ENCODE measurements around the gene DYNAP.

DYNAP gene, protein sequence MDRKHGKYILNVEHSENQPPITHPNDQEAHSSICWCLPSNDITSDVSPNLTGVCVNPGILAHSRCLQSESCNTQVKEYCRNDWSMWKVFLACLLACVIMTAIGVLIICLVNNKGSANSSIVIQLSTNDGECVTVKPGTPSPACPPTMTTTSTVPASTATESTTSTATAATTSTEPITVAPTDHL

DNA sequence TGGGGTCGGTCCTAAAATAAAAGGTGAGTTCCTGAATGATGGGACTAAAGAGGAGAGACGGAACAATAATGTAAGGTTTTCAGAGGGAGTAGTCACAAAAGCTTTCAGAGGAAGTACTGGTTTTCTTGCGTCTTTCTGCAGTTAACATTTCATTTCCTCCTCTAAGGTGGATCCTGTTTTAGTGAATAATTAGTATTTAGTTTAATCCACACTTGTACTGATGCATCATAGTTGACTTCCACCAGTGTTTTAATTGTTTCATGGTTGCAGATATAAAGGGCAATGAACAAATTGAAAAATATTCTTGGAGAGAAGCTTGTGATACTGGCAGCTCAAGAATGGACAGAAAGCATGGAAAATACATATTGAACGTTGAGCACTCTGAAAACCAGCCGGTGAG lies at the start of gene DYNAP:
TSS of gene DYNAP (plus strand) at position 301 of the 400 bp plus-strand sequence. CDS start at position 339, 38 bp downstream.
- no peak for DNase-seq (ENCODE audit: low read depth in 2 of 2)

DNA sequence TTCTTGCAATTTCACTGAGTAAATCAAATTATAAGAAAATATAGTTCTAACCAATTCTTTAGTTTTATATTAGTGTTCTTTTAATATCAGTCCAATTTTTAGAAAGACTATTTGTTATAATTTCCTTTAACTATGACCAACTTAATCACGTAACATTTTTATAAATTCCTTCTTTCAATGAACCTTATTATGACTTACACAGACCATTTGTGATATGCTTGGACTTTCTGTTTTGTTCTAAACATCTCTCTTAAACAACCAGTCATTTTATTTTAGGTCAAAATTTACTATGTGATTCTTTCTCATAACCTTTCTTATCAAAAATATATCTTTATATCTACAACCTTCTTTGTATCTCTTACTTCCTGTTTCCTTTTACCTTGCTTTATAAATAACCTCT lies 39.5 kb upstream of the DYNAP start:
- no peak for DNase-seq (ENCODE audit: low read depth in 2 of 2)

DNA sequence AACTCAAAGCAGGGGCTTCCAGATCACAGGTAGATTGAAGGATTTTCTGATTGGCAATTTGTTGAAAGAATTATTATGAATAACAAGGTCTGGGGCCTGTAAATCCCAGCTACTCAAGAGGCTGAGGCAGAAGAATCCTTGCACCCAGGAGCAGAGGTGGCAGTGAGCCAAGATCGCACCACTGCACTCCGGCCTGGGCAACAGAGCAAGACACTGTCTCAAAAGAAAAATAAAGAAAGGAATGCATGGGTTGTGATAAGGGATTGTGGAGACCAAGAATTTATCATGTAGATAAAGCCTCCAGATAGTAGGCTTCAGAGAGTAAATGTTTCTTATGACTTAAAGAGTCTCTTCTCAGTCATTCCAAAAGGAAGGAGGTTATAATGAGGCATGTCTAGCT lies 35.8 kb upstream of the DYNAP start:
- DNase-seq (ENCODE audit: low read depth in 2 of 2): no peak

DNA sequence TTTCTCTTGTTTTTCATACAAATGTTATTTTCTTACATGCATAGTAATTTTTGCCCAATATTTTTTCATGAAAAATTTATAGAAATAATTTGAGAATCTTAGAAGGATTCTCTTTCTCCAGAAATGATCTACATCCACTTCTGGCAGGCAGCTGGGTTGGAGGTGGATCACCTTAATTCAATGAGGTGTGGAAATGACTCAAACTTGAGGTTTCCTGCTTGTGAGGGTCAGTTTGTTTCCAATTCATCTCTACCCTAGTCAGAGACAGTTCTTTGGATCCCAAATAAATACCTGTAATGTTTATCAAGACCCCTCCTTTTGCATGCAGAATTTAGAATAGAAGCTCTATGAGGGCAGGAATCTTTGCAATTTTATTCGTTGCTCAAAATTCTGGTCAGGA lies 35.0 kb upstream of the DYNAP start:
- no peak for DNase-seq (ENCODE audit: low read depth in 2 of 2)

DNA sequence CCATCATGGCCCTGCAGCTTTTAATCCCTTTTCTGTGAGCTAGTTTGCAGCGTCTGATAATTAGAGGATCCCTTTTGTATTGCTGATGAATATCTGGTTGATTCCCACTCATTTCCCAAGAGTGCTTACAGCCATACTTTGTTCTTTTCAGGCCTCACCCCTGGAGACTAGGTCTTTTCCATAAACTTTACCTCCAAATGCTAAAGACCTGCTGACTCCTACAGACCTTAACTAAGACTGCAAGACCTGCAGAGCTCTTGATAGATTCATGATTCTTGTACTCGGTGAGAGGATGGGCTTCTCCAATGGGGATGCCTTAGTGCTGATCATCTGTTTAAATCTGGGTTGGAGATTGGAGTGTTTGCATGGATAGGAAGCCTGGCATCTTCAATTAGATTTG lies 33.1 kb upstream of the DYNAP start:
- DNase-seq (ENCODE audit: low read depth in 2 of 2): no peak

DNA sequence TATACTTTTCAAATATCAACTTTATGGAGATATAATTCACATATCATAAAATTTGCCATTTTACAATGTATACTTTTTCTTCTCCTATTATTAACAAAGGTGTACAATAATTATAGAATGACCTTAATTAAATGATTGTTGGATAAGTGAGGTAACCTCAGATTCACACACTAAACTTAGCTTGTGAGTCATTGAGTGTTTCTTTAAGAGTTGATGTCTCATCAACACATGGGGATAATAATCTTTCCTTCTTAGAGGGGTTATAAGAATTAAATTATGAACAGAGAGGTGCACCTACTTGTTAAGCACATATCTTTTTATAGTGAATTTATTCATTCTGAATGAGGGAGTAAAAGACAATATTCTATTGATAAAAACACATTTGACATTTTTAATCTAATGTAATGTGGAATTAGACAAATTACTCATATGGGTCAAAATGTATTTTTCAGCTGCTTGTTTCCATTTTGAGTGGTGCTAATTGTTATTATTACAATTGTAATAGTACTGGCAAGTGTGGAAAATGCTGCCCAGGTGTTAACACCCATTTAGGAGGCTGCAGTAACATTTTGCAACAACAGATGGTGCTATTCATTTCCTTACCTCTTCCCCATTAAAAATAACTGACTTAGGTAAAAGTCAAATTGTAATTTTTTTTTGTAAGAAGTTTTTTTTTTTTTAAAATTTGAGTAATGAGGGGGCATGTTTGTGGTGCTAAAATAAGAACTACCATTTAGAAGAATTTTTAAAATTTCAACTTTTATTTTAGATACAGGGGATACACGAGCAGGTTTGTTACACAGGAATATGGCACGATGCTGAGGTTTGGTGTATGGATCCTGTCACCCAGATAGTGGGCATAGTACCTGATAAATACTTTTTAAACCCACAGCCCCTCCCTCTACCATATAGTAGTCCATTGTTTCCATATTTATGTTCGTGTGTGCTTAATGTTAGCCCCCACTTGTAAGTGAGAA lies 32.1 kb upstream of the DYNAP start:
- DNase-seq (ENCODE audit: low read depth in 2 of 2): no peak

DNA sequence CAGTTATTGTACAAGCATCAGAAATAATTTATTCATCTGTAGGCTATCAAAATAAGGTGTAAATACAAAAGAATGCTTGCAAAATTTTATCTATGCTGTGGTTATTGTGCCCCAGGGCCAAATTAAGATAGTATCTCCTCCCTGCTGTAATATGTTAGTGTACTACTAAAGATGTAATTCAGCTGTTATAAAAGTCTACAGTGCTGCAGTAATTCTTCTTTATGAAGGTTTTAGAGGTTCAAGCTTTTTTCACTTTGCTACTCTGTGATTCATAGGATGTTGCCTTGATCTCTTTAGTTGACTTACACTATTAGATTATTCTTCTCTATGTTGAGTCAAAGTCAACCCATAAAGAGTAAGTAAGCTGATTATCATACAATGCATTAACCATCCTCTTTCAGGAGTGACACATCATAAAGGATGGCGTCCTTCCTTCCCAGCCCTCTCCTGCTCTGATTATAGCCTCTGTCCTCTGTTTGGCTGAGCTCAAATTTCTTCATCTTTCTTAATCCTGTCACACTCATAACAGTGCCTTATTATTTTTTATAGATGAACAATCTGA lies 29.3 kb upstream of the DYNAP start:
- no peak for DNase-seq (ENCODE audit: low read depth in 2 of 2)

DNA sequence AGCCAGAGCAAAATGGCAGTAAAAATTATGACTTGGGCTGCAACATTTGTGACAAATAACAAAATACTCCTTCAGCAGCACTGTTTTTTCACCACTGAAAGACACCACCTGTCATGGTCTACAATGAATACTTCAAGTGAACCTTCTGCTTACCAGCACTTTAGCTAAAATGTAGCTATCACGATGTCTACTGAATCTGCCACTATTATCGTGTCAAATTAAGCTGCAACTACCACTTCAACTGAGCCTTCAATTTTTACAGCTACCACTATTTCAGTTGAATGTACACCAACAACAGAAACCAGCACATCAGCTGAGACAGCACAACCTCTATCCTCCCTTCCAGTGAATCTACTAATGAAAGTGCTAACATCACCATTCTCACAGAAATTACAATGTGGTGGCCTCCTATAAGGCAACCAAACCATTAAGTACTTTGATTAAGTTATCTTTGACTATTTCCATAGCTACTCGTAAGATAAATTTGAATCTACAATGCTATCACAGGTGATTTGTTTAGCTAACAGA lies 10.8 kb upstream of the DYNAP start:
- no peak for DNase-seq (ENCODE audit: low read depth in 2 of 2)

DNA sequence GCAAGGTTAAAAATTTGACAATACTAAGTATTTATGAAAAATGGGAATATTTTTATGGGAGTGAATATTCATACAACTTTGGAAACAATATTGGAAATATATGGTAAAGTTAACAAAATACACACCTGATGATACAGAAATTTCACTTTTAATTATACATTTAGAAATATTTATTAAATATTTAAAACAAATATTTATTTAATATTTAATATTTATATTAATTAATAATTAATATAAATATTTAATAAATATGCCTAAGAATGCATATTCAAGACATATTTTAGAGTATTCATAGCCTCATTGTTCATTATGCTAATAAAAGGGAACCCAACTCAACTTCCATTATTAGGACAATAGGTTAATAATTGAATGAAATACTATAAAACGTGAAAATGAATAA lies 7.0 kb upstream of the DYNAP start:
- DNase-seq (ENCODE audit: low read depth in 2 of 2): no peak

DNA sequence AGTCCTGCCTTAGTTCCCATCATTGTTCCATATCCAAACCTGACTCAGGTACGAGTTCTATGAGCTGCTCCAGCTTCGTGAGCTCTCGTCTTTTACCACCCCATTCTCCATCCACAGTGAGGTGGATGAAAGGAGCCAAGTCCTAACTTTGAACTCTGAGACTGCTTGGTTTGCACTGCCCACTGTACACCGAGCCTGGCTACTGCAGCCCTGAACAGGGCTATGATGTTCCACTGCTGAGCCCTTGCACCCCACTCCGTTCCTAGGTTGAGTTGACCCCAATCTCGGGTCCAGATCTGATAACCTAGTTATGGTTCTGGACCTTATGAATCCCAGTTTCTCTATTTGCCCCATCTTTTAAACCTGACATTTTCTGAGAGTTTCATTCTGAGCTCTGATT lies 5.3 kb upstream of the DYNAP start:
- no peak for DNase-seq (ENCODE audit: low read depth in 2 of 2)

DNA sequence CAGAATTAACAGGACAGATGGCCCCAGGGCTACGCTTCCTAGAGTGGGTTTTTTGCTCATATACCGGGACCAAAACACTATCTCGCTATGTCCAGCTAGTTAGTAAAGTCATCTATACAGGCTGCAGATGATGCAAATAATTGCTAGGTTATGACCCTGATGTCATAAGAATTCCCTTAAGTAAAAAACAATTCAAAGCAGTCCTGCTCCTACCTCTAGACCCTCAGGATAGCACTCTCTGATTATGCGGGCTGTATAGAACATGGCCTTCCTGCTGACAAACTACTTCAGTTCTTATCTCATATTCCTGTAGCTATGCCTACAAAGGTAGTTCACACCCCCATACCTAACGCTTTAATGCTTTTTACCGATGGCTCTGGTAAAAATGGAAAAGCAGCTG lies 13.2 kb downstream of the DYNAP start:
- DNase-seq (ENCODE audit: low read depth in 2 of 2): no peak

DNA sequence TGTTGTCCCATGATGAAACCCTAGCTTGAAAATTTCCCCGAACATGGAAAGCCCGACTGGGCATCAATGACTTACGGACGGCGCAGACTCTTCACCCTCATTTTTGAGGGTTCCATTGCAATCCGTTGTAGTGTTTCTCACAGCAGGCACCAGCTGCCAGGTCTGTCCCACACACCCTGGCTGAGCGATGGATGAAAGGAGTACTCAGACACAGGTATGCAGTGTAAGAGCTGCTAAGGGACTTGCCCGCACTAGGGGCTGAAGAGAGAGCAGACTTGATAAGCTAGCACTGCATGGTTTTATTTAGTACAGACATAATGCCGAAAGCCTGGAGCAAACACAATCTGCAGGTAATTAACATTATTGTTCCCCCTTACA lies 15.8 kb downstream of the DYNAP start:
- no peak for DNase-seq (ENCODE audit: low read depth in 2 of 2)

DNA sequence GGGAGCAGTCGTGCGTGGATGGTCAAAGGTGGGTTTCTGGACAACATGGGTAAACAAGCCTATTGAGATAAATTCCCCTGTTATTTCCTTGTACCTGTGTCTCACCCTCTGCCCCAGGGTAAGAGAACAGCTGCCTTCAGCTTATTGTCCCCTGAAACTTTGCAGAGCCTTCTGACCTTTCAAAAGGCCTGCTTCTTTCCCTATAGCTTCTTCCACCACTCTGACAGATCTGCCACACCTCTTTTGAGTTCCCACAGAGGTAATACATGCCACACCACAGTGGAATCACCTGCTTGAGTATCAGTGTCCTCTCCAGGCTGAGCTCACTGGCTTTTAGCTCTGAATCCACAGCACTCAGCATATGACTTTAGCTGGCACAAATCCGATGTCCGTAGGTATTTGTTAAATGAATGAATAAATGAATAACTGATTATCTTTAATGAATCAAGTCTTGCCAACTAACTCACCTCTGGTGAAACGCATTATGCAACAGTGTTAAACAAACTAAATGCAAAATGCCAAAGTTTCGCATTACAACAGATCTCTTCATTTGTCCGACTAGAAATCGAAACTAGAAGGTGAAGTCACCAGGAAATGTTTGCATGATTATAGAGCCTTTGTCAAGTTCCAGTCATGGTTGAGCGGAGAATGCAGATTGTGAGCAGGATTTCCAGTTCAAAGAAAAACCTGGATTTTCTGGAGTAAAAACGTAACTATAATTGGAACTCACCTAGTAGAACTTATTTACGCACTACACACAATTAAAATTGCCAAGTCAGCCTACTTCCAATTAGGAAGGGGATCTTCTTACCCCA lies 16.4 kb downstream of the DYNAP start:
- DNase-seq (ENCODE audit: low read depth in 2 of 2): no peak

DNA sequence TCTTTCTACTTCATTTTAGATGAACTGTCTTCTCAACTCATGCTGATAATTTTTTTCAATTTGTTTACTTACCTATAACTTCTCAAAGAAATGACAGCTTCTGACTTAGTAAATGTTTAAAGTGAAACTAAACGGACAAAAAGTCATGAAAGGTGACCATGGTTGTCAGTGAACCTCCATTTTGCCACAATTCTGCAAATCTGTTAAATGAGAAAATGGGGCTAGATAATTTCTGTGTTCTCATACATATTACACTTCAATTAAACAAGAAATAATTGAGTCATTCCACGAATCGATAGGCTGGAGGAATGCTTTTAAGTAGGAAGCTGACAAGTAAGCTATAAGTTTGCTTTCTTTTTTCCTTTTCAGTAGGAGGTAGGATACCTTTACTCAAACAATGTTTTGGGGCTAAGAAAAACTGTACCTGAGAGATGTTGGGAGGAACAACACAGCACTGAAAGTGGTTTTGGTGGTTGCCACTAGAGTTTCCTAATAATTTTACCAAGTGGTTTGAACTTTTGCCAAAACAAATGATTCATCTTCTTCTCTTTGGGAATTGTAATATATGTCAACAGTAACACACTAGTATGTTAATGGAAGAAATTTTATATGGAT lies 17.1 kb downstream of the DYNAP start:
- DNase-seq (ENCODE audit: low read depth in 2 of 2): no peak

DNA sequence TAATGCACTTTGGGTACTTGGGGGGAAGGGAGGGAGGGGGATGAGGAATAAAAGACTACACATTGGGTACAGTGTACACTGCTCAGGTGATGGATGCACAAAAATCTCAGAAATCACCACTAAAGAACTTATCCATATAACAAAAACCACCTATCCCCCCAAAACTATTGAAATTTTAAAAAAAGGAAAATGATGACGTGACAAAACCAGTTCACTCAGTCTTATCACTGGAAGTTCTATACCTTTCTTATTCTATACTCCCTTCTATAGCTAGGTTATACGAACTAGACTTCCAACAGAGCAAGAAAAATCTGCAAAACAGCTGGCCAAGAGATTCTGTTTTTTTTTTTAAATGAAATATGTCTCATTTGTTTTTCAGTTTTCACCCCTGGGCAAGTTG lies 20.8 kb downstream of the DYNAP start:
- no peak for DNase-seq (ENCODE audit: low read depth in 2 of 2)

DNA sequence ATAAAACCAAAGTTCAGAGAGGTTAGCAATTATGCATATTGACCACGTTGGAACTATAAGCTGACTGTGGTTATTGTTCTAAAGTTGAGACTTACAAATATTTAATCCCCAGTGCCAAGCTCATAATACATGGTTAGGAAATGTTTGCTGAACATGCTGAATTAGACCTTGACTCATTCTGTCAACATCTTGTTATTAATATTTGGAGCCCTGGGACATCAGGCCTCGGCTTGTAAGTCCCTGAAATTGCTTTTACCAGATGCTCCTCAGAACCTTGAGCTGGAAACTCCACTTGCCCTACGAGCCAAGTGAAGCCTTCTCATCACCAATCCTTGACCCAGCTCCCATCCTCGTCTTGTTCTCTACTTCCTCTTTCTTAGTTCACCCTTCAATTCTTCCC lies 21.2 kb downstream of the DYNAP start:
- no peak for DNase-seq (ENCODE audit: low read depth in 2 of 2)

DNA sequence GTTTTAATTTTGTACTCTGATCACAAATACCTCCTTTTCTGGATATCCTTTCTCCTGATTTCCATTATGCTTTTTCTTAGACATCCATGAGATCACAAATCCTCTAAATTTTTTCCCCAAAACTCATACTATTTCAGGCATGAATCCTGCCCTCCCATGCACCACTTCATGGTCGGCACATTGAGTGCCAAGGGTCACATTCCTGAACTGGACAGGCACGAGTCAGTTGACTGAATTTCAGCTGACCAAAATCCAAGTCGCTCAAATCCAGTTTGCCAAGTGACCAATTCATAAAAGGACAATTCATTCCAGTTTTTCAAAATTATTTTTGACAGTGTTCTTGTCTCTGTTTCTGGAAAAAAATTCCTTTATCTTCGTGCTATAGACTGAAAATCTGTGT lies 22.1 kb downstream of the DYNAP start:
- no peak for DNase-seq (ENCODE audit: low read depth in 2 of 2)

DNA sequence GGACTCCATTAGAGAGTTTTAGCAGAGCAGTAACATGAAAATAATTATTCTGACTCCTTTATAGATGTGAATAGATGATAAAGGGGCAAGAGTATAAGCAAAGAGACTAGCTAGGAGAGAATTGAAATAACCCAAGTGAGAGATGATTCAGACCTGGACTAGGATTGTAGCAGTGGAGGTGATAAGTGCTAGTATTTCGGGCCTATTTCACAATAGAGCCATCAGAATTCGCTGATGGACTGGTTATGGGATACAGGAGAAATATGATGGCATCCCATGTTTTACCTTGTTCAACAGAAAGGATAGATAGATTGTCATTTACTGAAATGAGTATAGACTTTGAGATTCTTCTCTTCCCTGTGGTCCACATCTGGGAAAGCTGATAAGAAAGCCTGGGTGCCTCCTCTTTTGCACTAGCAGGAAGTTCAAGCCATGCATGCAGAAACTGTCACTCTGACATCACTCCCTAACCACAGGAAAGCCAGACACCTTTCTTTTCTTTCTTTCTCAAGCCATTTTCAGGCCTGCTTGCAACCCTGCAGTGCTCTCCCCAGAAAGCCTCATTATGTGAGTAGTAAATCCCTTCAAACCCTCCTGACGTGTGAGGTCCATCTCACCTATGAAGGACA lies 25.3 kb downstream of the DYNAP start:
- DNase-seq (ENCODE audit: low read depth in 2 of 2): no peak

DNA sequence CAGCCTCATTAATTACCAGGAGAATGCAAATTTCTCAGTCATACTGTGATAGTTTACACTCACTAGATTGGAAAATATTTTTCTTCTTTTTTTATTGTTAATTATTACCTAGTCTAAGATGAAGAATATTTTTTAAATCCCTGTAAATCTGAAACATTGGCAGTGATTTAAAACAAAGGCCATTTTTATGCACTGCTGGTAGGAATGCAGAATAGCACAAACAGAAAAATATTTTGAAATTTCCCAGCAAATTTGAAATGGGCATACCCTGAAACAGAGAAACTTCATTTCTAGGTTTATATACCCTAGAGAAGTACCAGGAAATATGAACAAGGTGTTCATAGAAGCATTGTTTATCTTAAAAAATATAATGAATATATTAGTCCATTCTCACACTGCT lies 31.0 kb downstream of the DYNAP start:
- no peak for DNase-seq (ENCODE audit: low read depth in 2 of 2)

DNA sequence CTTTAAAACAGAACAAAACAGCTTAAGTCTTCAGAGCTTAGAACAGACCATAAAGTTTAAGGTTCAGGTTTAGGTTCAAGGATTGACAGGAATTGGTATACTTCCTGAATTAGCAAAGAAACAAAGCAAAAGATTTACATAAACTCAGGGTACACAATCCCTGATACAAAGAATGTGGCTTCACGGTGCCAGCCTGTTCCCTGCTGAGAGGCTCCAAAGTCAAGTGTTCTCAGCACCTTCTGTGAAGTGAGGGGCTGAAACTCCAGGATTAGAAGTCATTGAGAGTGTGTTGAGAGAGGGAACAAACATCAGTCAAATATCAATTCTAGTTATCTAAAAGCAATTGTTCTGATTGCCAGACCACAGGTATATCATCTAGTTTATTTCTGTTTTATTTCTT lies 35.7 kb downstream of the DYNAP start:
- no peak for DNase-seq (ENCODE audit: low read depth in 2 of 2)

DNA sequence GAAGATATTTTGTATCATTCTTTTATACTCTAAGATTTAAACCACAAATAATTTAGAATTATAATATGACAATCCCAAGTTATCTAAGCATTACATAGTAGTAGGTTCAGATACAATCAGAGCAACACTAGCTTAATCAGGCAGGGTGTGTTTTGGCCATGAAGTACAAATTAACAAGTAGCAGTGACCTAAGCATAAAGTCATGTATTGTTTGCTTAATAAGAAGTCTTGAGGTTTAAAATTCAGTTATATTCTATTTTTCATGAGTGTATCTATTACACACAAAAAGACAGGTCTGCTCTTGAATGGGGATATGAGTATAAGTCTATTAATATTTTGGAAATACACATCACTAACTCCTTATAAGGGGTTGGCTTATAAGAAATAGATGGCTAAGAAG lies 39.9 kb downstream of the DYNAP start:
- DNase-seq (ENCODE audit: low read depth in 2 of 2): no peak
